K562 (cell line): Measurements from ENCODE around the gene C1orf74. TPM values are rescaled to one million over a fixed set of nuclear protein-coding genes. Genes with fewer than 3 reads are reported as not detected.

Experiments used
- ATAC-seq: fragments of 200-7000 bp; cut with Tn5 transposase; 3 replicates; pipeline ENCODE4 v1.9.1; 2020; ENCODE audit warnings: moderate library complexity
- BruUV-seq: library from RNA; stranded (reverse); fragments of 400-500 nt; replicated peaks from 2 replicates; lab custom pipeline; 2021; lab: Mats Ljungman, UMichigan
- CTCF ChIA-PET: fragments of 300-600 bp; formaldehyde crosslinking; extraction: SDS; loops from one replicate; lab custom pipeline; 2021; ENCODE audit warnings: low intra/inter-chr PET ratio; lab: Yijun Ruan, JAX
- POLR2A ChIA-PET: fragments of 300-600, 350-650 bp; sonication (Branson Sonifier 250); formaldehyde crosslinking; extraction: SDS; loops from one replicate; lab custom pipeline; 2021; ENCODE audit warnings: antibody characterized with exemption, inconsistent platforms; lab: Yijun Ruan, JAX
- DNase-seq, 4 experiments: peaks; one replicate each; pipeline versions ENCODE4 v3.0.0 to v3.0.0-alpha.2; 2011 to 2018; ENCODE audit warnings: low spot score in 3 of 4, mixed read lengths in 3 of 4; ENCODE audit errors: extremely low read depth in 1 of 4
- FAIRE-seq: peaks from 2 replicates; lab custom pipeline; 2011; peaks lifted over from hg19 to GRCh38; lab: Jason Lieb, UNC
- H2AFZ ChIP-seq: 2 replicates; pipeline ENCODE4 v1.6.0; 2011; ENCODE audit warnings: low read depth, low read length, control low read depth, inconsistent platforms
- H3K27ac ChIP-seq: fragments of 200-600 bp; 3 replicates; pipeline ENCODE4 v1.8.0; 2011; ENCODE audit warnings: low read depth, mild to moderate bottlenecking, control low read depth, inconsistent platforms, low read length, moderate library complexity, mixed read lengths; ENCODE audit errors: extremely low read depth
- H3K27me3 ChIP-seq, 2 experiments: fragments of 300-600 bp in 1 of 2; 2 replicates in 1 of 2; 3 replicates in 1 of 2; pipeline versions ENCODE4 v1.6.0 to v1.8.0; 2011; ENCODE audit warnings: inconsistent platforms in 2 of 2, low read length in 2 of 2, mild to moderate bottlenecking in 1 of 2, mixed read lengths in 1 of 2, moderate library complexity in 1 of 2; ENCODE audit not compliant: control insufficient read depth in 2 of 2, insufficient read depth in 2 of 2
- H3K36me3 ChIP-seq: fragments of 300-600 bp; 3 replicates; pipeline ENCODE4 v1.8.0; 2011; ENCODE audit warnings: mild to moderate bottlenecking, low read length, inconsistent platforms; ENCODE audit not compliant: control insufficient read depth, insufficient read depth
- H3K4me1 ChIP-seq, 2 experiments: fragments of 200-600 bp in 1 of 2; replicated peaks in 1 of 2; 2 replicates in 1 of 2; 3 replicates in 1 of 2; pipeline versions ENCODE4 v1.5.1 to v1.8.0; 2011; ENCODE audit warnings: inconsistent platforms in 2 of 2, low read length in 2 of 2, mild to moderate bottlenecking in 1 of 2, mixed read lengths in 1 of 2, moderate library complexity in 1 of 2; ENCODE audit not compliant: control insufficient read depth in 2 of 2, insufficient read depth in 2 of 2
- H3K4me2 ChIP-seq: 2 replicates; pipeline ENCODE4 v1.6.1; 2011; ENCODE audit warnings: low read length, control low read depth, inconsistent platforms, mixed read lengths; ENCODE audit not compliant: insufficient read depth
- H3K4me3 ChIP-seq: fragments of 200-600 bp; sonication (generic), shearing (Covaris generic); 2 replicates; pipeline ENCODE4 v1.5.1; 2016; ENCODE audit warnings: control low read depth, inconsistent platforms
- H3K79me2 ChIP-seq: fragments of 200-600 bp; 3 replicates; pipeline ENCODE4 v1.8.0; 2011; ENCODE audit warnings: low read length, inconsistent platforms; ENCODE audit not compliant: control insufficient read depth, insufficient read depth
- H3K9ac ChIP-seq, 2 experiments: 2 replicates each; pipeline versions ENCODE4 v1.6.0 to v1.6.1; 2011; ENCODE audit warnings: low read depth in 2 of 2, low read length in 2 of 2, control low read depth in 1 of 2, inconsistent platforms in 1 of 2, mild to moderate bottlenecking in 1 of 2, mixed read lengths in 1 of 2; ENCODE audit not compliant: insufficient read depth in 1 of 2
- H3K9me1 ChIP-seq: one replicate; pipeline ENCODE4 v1.6.0; 2011; ENCODE audit warnings: inconsistent platforms, mild to moderate bottlenecking, low read length, moderate library complexity; ENCODE audit not compliant: control insufficient read depth, insufficient read depth
- H3K9me3 ChIP-seq: replicated peaks from 2 replicates; pipeline ENCODE4 v1.5.1; 2011; ENCODE audit warnings: low read depth, low read length, inconsistent platforms; ENCODE audit not compliant: control insufficient read depth, insufficient read depth
- H4K20me1 ChIP-seq: replicated peaks from 2 replicates; pipeline ENCODE4 v1.6.1; 2011; ENCODE audit warnings: low read length, inconsistent platforms, mixed read lengths; ENCODE audit not compliant: control insufficient read depth, insufficient read depth
- CEBPG ChIP-seq, 3 experiments: fragments of 200-800 bp in 1 of 3; sonication (Bioruptor generic) in 1 of 3; sonication (generic) in 1 of 3; formaldehyde crosslinking in 1 of 3; IDR thresholded peaks in 2 of 3; conservative IDR thresholded peaks in 1 of 3; 2 replicates each; pipeline versions ENCODE4 v1.6.1 to v1.8.0; 2016 to 2022; ENCODE audit warnings: missing compliant biosample characterization in 2 of 3, missing genetic modification characterization in 2 of 3, mild to moderate bottlenecking in 1 of 3, missing genetic modification reagents in 1 of 3
- CHD2 ChIP-seq: IDR thresholded peaks from 2 replicates; pipeline ENCODE4 v1.6.1; 2011; ENCODE audit warnings: low read depth, low read length
- CSDE1 ChIP-seq, 2 experiments: fragments of 450-650 bp; IDR thresholded peaks; 2 replicates each; pipeline ENCODE4 v1.6.1; 2016; ENCODE audit warnings: mild to moderate bottlenecking in 1 of 2
- DMBX1 ChIP-seq: fragments of 250-450 bp; sonication (Bioruptor Pico); IDR thresholded peaks from 2 replicates; pipeline ENCODE4 v1.8.0; 2022; ENCODE audit warnings: inconsistent platforms, mild to moderate bottlenecking, moderate library complexity, borderline replicate concordance
- ETS2 ChIP-seq: IDR thresholded peaks from 2 replicates; pipeline ENCODE4 v1.6.1; 2016; ENCODE audit warnings: borderline replicate concordance, missing genetic modification characterization, mild to moderate bottlenecking, moderate library complexity, missing compliant biosample characterization; ENCODE audit not compliant: poor library complexity, severe bottlenecking
- HEY1 ChIP-seq: fragments of 250-450 bp; sonication (Bioruptor Pico); IDR thresholded peaks from 2 replicates; pipeline ENCODE4 v1.5.0; 2020; ENCODE audit warnings: mild to moderate bottlenecking, moderate library complexity, borderline replicate concordance
- HNRNPUL1 ChIP-seq: fragments of 200-400 bp; formaldehyde crosslinking; IDR thresholded peaks from 2 replicates; pipeline ENCODE4 v1.6.1; 2017; ENCODE audit warnings: low read length
- KAT8 ChIP-seq: fragments of 450-650 bp; IDR thresholded peaks from 2 replicates; pipeline ENCODE4 v1.6.1; 2016; ENCODE audit warnings: low read depth, mild to moderate bottlenecking
- KHSRP ChIP-seq: fragments of 450-650 bp; IDR thresholded peaks from 2 replicates; pipeline ENCODE4 v1.6.1; 2017
- PRMT5 ChIP-seq: sonication (generic); formaldehyde crosslinking; IDR thresholded peaks from 2 replicates; pipeline ENCODE4 v1.5.0; 2020; ENCODE audit warnings: missing genetic modification reagents
- SAFB2 ChIP-seq: fragments of 200-400 bp; formaldehyde crosslinking; IDR thresholded peaks from 2 replicates; pipeline ENCODE4 v1.6.1; 2018; ENCODE audit warnings: borderline replicate concordance, low read length, low read depth, moderate library complexity; ENCODE audit not compliant: severe bottlenecking
- SMARCA4 ChIP-seq: fragments of 450-650 bp; IDR thresholded peaks from 2 replicates; pipeline ENCODE4 v1.6.1; 2016
- SP1 ChIP-seq: sonication (generic); formaldehyde crosslinking; IDR thresholded peaks from 2 replicates; pipeline ENCODE4 v1.8.1; 2022; ENCODE audit warnings: mild to moderate bottlenecking, missing genetic modification reagents
- SRF ChIP-seq, 2 experiments: fragments of 250-450, 450-650 bp in 1 of 2; sonication (Bioruptor Pico) in 1 of 2; sonication (generic) in 1 of 2; formaldehyde crosslinking; IDR thresholded peaks; 2 replicates each; pipeline versions ENCODE4 v1.5.0 to v1.5.1; 2020 to 2022; ENCODE audit warnings: mild to moderate bottlenecking in 1 of 2, missing genetic modification reagents in 1 of 2
- SUPT5H ChIP-seq: fragments of 450-650 bp; IDR thresholded peaks from 2 replicates; pipeline ENCODE4 v1.6.1; 2016
- TCF3 ChIP-seq: sonication (generic); formaldehyde crosslinking; IDR thresholded peaks from 2 replicates; pipeline ENCODE4 v1.4.0; 2020; ENCODE audit warnings: mild to moderate bottlenecking, missing genetic modification reagents
- ZNF140 ChIP-seq: fragments of 250-450 bp; sonication (Bioruptor Pico); IDR thresholded peaks from 2 replicates; pipeline ENCODE4 v1.8.0; 2021; ENCODE audit warnings: moderate library complexity, mild to moderate bottlenecking, inconsistent platforms
- ZNF184 ChIP-seq: sonication (generic); formaldehyde crosslinking; IDR thresholded peaks from 2 replicates; pipeline ENCODE4 v1.5.0; 2020; ENCODE audit warnings: missing genetic modification reagents
- ZNF57 ChIP-seq: fragments of 450-650 bp; formaldehyde crosslinking; IDR thresholded peaks from 2 replicates; pipeline ENCODE4 v1.4.0; 2020; ENCODE audit warnings: mild to moderate bottlenecking, moderate library complexity
- WGBS: fragments of 100-300 bp; shearing (Covaris generic); methylation state at CpG from one replicate; pipeline ENCODE4 v1.1.6; 2016; ENCODE audit warnings: low coverage, mixed read lengths; ENCODE audit not compliant: insufficient coverage; ENCODE audit errors: missing lambda C conversion rate; 5-methylcytosine and 5-hydroxymethylcytosine counted together
- in situ Hi-C: fragments of 300-500 bp; cut with MboI; formaldehyde crosslinking; loops from 4 replicates; pipeline ENCODE4 v1.15.0; 2018; ENCODE audit warnings: inconsistent platforms, mixed read lengths
- intact Hi-C: fragments of 100-400 bp; cut with micrococcal nuclease; formaldehyde crosslinking; loops from 2 replicates; pipeline ENCODE4 v1.14.2; 2022
- polyA plus RNA-seq, 8 experiments: library from polyadenylated mRNA; depleted of rRNA in 4 of 8; stranded (reverse) in 5 of 8; unstranded in 3 of 8; fragments of >200 nt; fragmentation: Nextera tagmentation in 2 of 8; fragmentation: Illumina TruSeq in 1 of 8; extraction: Ambion mirVana in 2 of 8; extraction: Trizol in 1 of 8; gene quantifications; 2 replicates each; pipeline versions ENCODE4 v1.2.1 to v1.2.3, GENCODE V29; 2011 to 2014; ENCODE audit warnings: inconsistent platforms in 1 of 8, missing spikeins in 1 of 8
- total RNA-seq, 7 experiments: library from RNA; depleted of rRNA in 6 of 7; stranded (reverse); fragments of >200 nt in 6 of 7; fragmentation: Illumina TruSeq in 2 of 7; extraction: Trizol in 2 of 7; gene quantifications; 2 replicates each; pipeline versions ENCODE4 v1.2.1 to v1.2.3, GENCODE V29; 2011 to 2021; ENCODE audit warnings: low replicate concordance in 1 of 7
- TF ChIP-seq, protein P1 (sequence below): fragments of 450-650 bp; formaldehyde crosslinking; conservative IDR thresholded peaks from 2 replicates; pipeline ENCODE4 v1.4.0; 2022; ENCODE audit warnings: mild to moderate bottlenecking, missing genetic modification characterization
- TF ChIP-seq, protein P2 (sequence below): fragments of 250-450 bp; sonication (Bioruptor Pico); IDR thresholded peaks from 2 replicates; pipeline ENCODE4 v1.4.0; 2020; ENCODE audit warnings: mild to moderate bottlenecking

The C1orf74 gene
- total and polyA plus RNA-seq, 9 of the 15 experiments (the other 6 are each of a cell fraction or from before 2014, with no cell fraction given): 4.0 to 7.6 (median 5.7) TPM

DNA sequence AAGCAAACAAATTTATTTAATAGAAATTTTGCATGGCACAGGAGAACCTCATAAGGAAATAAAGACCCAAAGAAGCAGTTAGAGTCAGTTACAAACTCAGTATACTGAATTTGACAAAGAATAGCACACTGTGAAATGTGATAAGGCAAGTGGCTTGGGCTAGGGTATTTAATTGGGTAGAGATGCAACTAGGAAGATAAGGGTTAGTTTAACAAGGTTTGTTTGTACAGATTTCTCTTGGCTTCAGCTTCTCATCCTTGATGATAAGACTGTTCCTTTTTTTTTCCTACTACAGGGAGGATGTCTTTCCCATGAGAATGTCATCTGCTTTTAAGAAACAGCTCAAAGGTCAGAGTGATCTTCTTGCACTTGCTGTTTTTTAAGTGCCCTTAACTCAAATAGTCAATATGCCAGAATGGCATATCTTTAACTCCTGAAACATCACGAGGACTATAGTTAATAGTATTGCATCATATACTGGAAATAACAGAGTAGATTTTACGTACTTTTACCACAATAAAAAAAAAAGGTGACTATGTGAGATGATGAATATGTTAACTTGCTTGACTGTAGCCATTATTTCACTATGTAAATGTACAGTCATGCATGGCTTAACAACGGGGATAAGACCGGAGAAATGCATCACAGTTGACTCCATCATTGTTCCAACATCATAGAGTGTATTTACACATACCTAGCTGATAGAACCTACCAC lies 37.8 kb downstream of the C1orf74 start:
- H3K27me3 ChIP-seq: peaks cover 9 to 22% of the 10 kb centered on the region in 2 experiments
- ChIA-PET CTCF (interaction anchor here (0.7 to 3.2 kb wide), 4 partner anchors 53 to 176 kb away, joined by 3 to 22 read pairs (median 10); no protein-coding TSS in a partner anchor), POLR2A (interaction anchor here (0.7 to 0.9 kb wide), 2 partner anchors 10 to 40 kb away, joined by 3 to 4 read pairs; no protein-coding TSS in a partner anchor)
- peaks cover 5 to 7% of the 10 kb centered on the region in 2 experiments; a peak in 4 of 5 replicates for H3K4me1 ChIP-seq
- DNase-seq (no peak), ATAC-seq (no peak), FAIRE-seq (no peak)
- H4K20me1 ChIP-seq: no peaks in the 10 kb centered on the region
- no peak overlapping the region for H3K4me2 ChIP-seq
- H3K4me3 ChIP-seq: no peak overlapping the region
- no peak overlapping the region for H3K27ac ChIP-seq
- no peak overlapping the region for H2AFZ ChIP-seq
- in situ Hi-C loops: no loop called here
- no TSS peak for BruUV-seq
- H3K9me1 ChIP-seq: no peaks in the 10 kb centered on the region
- 21% methylated on average over 4 of the region's 4 CpGs for WGBS
- no peaks in the 10 kb centered on the region for H3K9me3 ChIP-seq
- intact Hi-C loops: loop anchor here (1.0 to 10.0 kb wide), 3 partner anchors 53 to 177 kb away; no protein-coding TSS in a partner anchor
- H3K36me3 ChIP-seq: no peaks in the 10 kb centered on the region
- no peak overlapping the region for H3K9ac ChIP-seq
- no peaks in the 10 kb centered on the region for H3K79me2 ChIP-seq
- TF ChIP-seq ZNF140 (no peak), SRF (CRISPR knock-in tag; IDR thresholded peaks at IDR 0.05) (0 out of 4 replicates have a peak, but pooled peaks of 1 of the 2 experiments have one; percentile 20), CHD2 (no peak), PRMT5 (CRISPR knock-in tag) (no peak), ZNF184 (CRISPR knock-in tag) (no peak), HNRNPUL1 (no peak), SP1 (no peak), SUPT5H (no peak), CEBPG (CRISPR knock-in tag; IDR thresholded peaks at IDR 0.05) (no peak; the same call in 1 of the 2 replicates), CEBPG (tag; conservative IDR thresholded peaks at IDR 0.05 in 1 of 2, IDR thresholded peaks at IDR 0.05 in 1 of 2) (peak; percentile 91 to 97), SAFB2 (no peak), KAT8 (no peak), CSDE1 (IDR thresholded peaks at IDR 0.05) (no peak), ETS2 (no peak), KHSRP (no peak), TCF3 (CRISPR knock-in tag) (0 out of 2 replicates have a peak, but pooled peaks have one; percentile 15), SMARCA4 (no peak), HEY1 (CRISPR knock-in tag) (no peak), ZNF57 (no peak), DMBX1 (CRISPR knock-in tag) (no peak)
- TF ChIP-seq, protein P1, sequence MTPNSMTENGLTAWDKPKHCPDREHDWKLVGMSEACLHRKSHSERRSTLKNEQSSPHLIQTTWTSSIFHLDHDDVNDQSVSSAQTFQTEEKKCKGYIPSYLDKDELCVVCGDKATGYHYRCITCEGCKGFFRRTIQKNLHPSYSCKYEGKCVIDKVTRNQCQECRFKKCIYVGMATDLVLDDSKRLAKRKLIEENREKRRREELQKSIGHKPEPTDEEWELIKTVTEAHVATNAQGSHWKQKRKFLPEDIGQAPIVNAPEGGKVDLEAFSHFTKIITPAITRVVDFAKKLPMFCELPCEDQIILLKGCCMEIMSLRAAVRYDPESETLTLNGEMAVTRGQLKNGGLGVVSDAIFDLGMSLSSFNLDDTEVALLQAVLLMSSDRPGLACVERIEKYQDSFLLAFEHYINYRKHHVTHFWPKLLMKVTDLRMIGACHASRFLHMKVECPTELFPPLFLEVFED (CRISPR knock-in tag): no peak
- TF ChIP-seq, protein P2, sequence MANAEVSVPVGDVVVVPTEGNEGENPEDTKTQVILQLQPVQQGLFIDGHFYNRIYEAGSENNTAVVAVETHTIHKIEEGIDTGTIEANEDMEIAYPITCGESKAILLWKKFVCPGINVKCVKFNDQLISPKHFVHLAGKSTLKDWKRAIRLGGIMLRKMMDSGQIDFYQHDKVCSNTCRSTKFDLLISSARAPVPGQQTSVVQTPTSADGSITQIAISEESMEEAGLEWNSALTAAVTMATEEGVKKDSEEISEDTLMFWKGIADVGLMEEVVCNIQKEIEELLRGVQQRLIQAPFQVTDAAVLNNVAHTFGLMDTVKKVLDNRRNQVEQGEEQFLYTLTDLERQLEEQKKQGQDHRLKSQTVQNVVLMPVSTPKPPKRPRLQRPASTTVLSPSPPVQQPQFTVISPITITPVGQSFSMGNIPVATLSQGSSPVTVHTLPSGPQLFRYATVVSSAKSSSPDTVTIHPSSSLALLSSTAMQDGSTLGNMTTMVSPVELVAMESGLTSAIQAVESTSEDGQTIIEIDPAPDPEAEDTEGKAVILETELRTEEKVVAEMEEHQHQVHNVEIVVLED (CRISPR knock-in tag): no peak
